ENCODE measurements around the gene SOHLH1. TPM values are rescaled to one million over a fixed set of nuclear protein-coding genes. Genes with fewer than 3 reads are reported as not detected.
A peak's percentile ranks its signal among the peaks of the same experiment; 100 is the strongest.

SOHLH1 gene
- total RNA-seq, 1 donor from 2014 or later = not detected

DNA sequence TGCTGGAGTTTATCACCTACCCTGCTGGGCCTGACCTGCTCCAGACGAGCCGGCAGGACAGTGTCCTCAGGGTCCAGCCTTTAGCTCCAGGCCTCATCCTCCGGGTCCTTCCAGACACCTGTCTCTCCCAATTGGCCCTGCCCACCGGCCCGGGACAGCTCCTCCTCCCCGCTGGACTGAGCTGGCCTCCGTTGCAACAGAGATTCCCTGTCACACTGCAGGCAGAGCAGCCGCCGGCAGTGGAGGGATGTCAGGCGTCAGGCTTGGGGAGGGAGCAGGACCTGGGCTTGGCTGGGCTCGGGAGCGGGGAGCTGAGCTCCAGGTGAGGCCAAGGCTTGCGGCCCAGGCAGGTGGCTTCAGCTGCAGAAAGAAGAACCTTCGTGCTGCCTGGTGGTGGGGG lies 4.4 kb upstream of the SOHLH1 start:
- H3K9me3 Mint-ChIP-seq = no peaks in the 10 kb centered on the region
- no peak overlapping the region for H3K27ac ChIP-seq
- no peaks in the 10 kb centered on the region for H3K36me3 Mint-ChIP-seq
- H3K27me3 ChIP-seq = peaks cover 32% of the 10 kb centered on the region
- H2AFZ ChIP-seq (replicated peaks) = no peak overlapping the region
- no peak overlapping the region for H3K4me3 ChIP-seq
- no peaks in the 10 kb centered on the region for H3K4me1 Mint-ChIP-seq
- H3K9ac ChIP-seq = no peak overlapping the region
- no peaks in the 10 kb centered on the region for H4K20me1 ChIP-seq (ENCODE audit: low read depth)
- no peaks in the 10 kb centered on the region for H3K79me2 ChIP-seq (ENCODE audit: low read depth)
- H3K27me3 Mint-ChIP-seq (ENCODE audit: insufficient read depth, low read depth) = peaks cover 2% of the 10 kb centered on the region
- no peak overlapping the region for H3K27ac Mint-ChIP-seq
- H3K4me3 Mint-ChIP-seq = no peak overlapping the region
- TF ChIP-seq, protein P1, sequence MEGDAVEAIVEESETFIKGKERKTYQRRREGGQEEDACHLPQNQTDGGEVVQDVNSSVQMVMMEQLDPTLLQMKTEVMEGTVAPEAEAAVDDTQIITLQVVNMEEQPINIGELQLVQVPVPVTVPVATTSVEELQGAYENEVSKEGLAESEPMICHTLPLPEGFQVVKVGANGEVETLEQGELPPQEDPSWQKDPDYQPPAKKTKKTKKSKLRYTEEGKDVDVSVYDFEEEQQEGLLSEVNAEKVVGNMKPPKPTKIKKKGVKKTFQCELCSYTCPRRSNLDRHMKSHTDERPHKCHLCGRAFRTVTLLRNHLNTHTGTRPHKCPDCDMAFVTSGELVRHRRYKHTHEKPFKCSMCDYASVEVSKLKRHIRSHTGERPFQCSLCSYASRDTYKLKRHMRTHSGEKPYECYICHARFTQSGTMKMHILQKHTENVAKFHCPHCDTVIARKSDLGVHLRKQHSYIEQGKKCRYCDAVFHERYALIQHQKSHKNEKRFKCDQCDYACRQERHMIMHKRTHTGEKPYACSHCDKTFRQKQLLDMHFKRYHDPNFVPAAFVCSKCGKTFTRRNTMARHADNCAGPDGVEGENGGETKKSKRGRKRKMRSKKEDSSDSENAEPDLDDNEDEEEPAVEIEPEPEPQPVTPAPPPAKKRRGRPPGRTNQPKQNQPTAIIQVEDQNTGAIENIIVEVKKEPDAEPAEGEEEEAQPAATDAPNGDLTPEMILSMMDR (IDR thresholded peaks at IDR 0.05) = no peak
- TF ChIP-seq EZH2 (IDR thresholded peaks at IDR 0.05) = no peak
- no peak for TF ChIP-seq EZH2phosphoT487 (IDR thresholded peaks at IDR 0.05)
- peak; percentile 64 for DNase-seq (ENCODE audit: low spot score)
- no peaks in the 10 kb centered on the region for H3K9me3 ChIP-seq (ENCODE audit: low read depth)
- H3F3A ChIP-seq (ENCODE audit: low read depth) = no peaks in the 10 kb centered on the region
- H3K4me2 ChIP-seq = no peak overlapping the region
- no peaks in the 10 kb centered on the region for H3K36me3 ChIP-seq
- H3K4me1 ChIP-seq = peaks cover 7% of the 10 kb centered on the region

DNA sequence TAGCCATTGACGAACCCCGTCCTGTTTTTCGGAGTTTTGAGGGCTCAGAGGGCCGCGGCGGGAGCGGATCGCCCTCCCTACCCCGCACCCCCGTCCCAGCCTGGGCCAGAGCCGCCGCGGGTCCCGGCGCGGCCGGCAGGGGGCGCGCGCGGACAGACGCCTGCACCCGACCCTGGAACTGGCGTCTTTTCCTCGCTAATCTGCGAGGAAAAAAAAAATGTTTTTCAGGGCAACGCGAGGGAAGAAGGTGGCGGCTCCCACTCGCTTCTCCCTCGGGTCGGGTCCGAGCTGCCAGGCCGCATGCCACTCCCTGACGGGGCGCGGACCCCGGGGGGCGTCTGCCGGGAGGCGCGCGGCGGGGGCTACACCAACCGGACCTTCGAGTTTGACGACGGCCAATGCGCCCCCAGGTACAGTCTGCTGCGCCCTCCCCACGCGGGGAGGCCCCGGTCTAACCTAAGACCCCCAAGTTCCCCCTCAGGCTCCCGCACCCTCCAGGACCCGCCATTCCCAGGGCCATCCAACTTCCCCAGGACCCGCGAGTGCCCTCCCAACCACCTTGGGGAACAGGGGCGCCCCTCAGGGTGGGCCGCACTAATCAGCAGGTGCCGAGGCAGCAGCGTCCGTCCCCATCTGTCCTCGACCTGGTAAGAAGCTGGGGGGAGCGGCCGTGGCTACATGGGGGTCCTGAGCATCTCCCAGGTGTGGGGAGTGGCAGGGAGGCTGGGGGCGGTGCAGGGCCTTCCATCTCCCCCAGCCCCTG lies 2.9 kb upstream of the SOHLH1 start, which contains the start of gene KCNT1:
Gene KCNT1, plus strand, starts transcription at position 227 of the 763 bp plus-strand sequence. Its CDS starts 74 bp downstream, at position 301.
- peaks cover 7% of the 10 kb centered on the region for H3K4me1 ChIP-seq
- peak; percentile 82 for DNase-seq (ENCODE audit: low spot score)
- no peaks in the 10 kb centered on the region for H3K79me2 ChIP-seq (ENCODE audit: low read depth)
- H3K4me3 Mint-ChIP-seq = no peak within 1 kb of the TSS
- H3K27ac Mint-ChIP-seq = no peak within 1 kb of the TSS
- H3K4me3 ChIP-seq = peak within 1 kb of the TSS; percentile 53
- peak within 1 kb of the TSS; percentile 95 for H3K4me2 ChIP-seq
- no peaks in the 10 kb centered on the region for H4K20me1 ChIP-seq (ENCODE audit: low read depth)
- peak within 1 kb of the TSS; percentile 93 for H2AFZ ChIP-seq (replicated peaks)
- no peak within 1 kb of the TSS for H3K27ac ChIP-seq
- H3K36me3 ChIP-seq = no peaks in the 10 kb centered on the region
- no peaks in the 10 kb centered on the region for H3F3A ChIP-seq (ENCODE audit: low read depth)
- H3K9ac ChIP-seq = no peak within 1 kb of the TSS
- H3K9me3 ChIP-seq (ENCODE audit: low read depth) = no peaks in the 10 kb centered on the region
- TF ChIP-seq EZH2 (IDR thresholded peaks at IDR 0.05) (peak; percentile 57), EZH2phosphoT487 (IDR thresholded peaks at IDR 0.05) (no peak)
- TF ChIP-seq, protein P1 (IDR thresholded peaks at IDR 0.05) = peak; percentile 98
- no peaks in the 10 kb centered on the region for H3K4me1 Mint-ChIP-seq
- H3K27me3 ChIP-seq = peaks cover 32% of the 10 kb centered on the region
- H3K9me3 Mint-ChIP-seq = no peaks in the 10 kb centered on the region
- peaks cover 4% of the 10 kb centered on the region for H3K27me3 Mint-ChIP-seq (ENCODE audit: insufficient read depth, low read depth)
- H3K36me3 Mint-ChIP-seq = no peaks in the 10 kb centered on the region

DNA sequence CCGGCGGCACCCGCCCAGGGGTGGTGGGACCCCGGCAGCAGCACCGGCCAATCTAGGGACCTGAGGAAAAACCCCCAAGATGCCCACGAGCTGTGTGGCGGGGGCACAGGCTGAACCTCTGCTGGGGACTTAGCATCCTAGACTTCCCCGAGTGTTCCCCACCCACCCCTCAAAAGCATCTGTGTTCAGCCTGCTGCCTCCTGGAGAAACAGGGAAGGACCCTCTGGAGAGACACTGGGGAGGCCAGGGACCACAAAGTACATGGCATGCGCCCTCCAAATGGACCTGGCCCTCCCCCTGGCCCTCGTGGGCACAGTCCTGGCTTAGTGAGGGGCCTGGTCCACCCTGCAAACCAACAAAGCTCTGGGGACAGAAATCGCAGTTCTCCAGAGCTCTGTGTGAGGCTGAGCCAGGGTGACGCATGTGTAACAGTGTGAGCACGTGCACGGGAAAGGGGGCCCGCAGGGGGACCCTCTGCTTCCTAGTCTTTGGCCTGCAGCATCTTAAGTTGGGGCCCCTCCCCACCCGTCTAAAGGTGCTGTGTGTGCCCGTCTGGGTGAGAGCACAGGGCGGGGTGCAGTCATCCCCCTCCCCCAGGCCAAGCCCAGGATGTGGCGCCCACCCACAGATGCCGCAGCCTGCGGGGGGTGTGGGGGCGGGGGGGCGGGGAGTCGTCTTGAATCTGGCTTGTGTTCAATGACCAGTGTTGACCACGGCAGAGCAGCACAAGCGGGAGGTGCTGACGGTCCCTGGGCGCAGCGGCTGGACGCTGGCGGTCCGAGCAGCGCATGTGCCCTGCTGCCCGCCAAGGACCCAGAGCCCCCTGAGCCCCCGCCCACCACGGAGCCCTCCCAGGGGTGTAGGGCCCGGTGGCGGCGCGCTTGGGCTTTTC lies 2.0 kb upstream of the SOHLH1 start:
- H3K27me3 Mint-ChIP-seq (ENCODE audit: insufficient read depth, low read depth) = peaks cover 4% of the 10 kb centered on the region
- Histone ChIP-seq H3K27me3 (peaks cover 32% of the 10 kb centered on the region), H3K27ac (no peak overlapping the region), H3K4me2 (peak overlapping the region; percentile 95), H3F3A (ENCODE audit: low read depth) (no peaks in the 10 kb centered on the region), H3K4me3 (peak overlapping the region; percentile 53), H2AFZ (replicated peaks) (peak overlapping the region; percentile 93), H3K9me3 (ENCODE audit: low read depth) (no peaks in the 10 kb centered on the region), H3K79me2 (ENCODE audit: low read depth) (no peaks in the 10 kb centered on the region), H3K36me3 (no peaks in the 10 kb centered on the region), H3K4me1 (peaks cover 7% of the 10 kb centered on the region), H3K9ac (no peak overlapping the region), H4K20me1 (ENCODE audit: low read depth) (no peaks in the 10 kb centered on the region)
- no peaks in the 10 kb centered on the region for H3K36me3 Mint-ChIP-seq
- no peak overlapping the region for H3K27ac Mint-ChIP-seq
- no peak overlapping the region for H3K4me3 Mint-ChIP-seq
- peak; percentile 29 for DNase-seq (ENCODE audit: low spot score)
- H3K9me3 Mint-ChIP-seq = no peaks in the 10 kb centered on the region
- no peaks in the 10 kb centered on the region for H3K4me1 Mint-ChIP-seq
- TF ChIP-seq EZH2phosphoT487 (IDR thresholded peaks at IDR 0.05) (no peak), EZH2 (IDR thresholded peaks at IDR 0.05) (no peak)
- TF ChIP-seq, protein P1 (IDR thresholded peaks at IDR 0.05) = no peak
